ENCODE data around the gene CAPN13. TPM values are rescaled to one million over a fixed set of nuclear protein-coding genes. Genes with fewer than 3 reads are reported as not detected.

CAPN13 gene
- total and polyA plus RNA-seq, 2 of the 4 experiments (the other 2 are of a cell fraction): not detected

- no peak overlapping the region for H3K27ac ChIP-seq (ENCODE audit: insufficient read depth, low read length)
- ChIA-PET CTCF (no interaction called here), POLR2A (ENCODE audit: unreplicated experiment) (no interaction called here)
- H2AFZ ChIP-seq (replicated peaks; ENCODE audit: low read length, poor library complexity): no peak overlapping the region
- H3K18ac ChIP-seq (ENCODE audit: low read depth, low read length): no peak overlapping the region
- no peak overlapping the region for H4K8ac ChIP-seq (ENCODE audit: low read depth in 2 of 2, low read length in 2 of 2)
- no peak overlapping the region for H2BK5ac ChIP-seq (ENCODE audit: low read depth, low read length, poor library complexity, severe bottlenecking)
- no peak overlapping the region for H4K91ac ChIP-seq (ENCODE audit: insufficient read depth, low read depth, low read length)
- dilution Hi-C loops (cut with HindIII; ENCODE audit: low sequenced_read_pairs, unreplicated experiment) (no loop called here), intact Hi-C loops (cut with micrococcal nuclease) (no loop called here), in situ Hi-C loops (cut with MboI; ENCODE audit: low sequenced_read_pairs) (no loop called here)
- no peak overlapping the region for H3K56ac ChIP-seq (ENCODE audit: extremely low read depth, insufficient read depth, low read length)
- no peaks in the 10 kb centered on the region for H3K4me1 ChIP-seq (ENCODE audit: control insufficient read depth, insufficient read depth, low read length)
- H3K36me3 ChIP-seq (ENCODE audit: control insufficient read depth, insufficient read depth, low read length): no peaks in the 10 kb centered on the region
- no peak overlapping the region for H2AK5ac ChIP-seq (ENCODE audit: low read depth, low read length)
- H2AK9ac ChIP-seq (replicated peaks; ENCODE audit: low read depth, low read length, poor library complexity): no peak overlapping the region
- no peak overlapping the region for H3K4ac ChIP-seq (ENCODE audit: low read depth, low read length)
- WGBS, 2 experiments (ENCODE audit: extremely low coverage in 2 of 2, insufficient read length in 1 of 2): 84% methylated on average over 3 of the region's 6 CpGs; no CpG with 5 or more reads in 1 of the 2 experiments
- TF ChIP-seq RFX5 (IDR thresholded peaks at IDR 0.05; ENCODE audit: low read depth, low read length): no peak
- no peak for TF ChIP-seq BHLHE40 (IDR thresholded peaks at IDR 0.05; ENCODE audit: low read depth, low read length)
- H3K27me3 ChIP-seq (ENCODE audit: control insufficient read depth, insufficient read depth, low read length): peaks cover 13% of the 10 kb centered on the region
- ATAC-seq (ENCODE audit: low read depth) (no peak), DNase-seq (no peak)
- BruUV-seq (replicated peaks): no TSS peak
- H4K5ac ChIP-seq (ENCODE audit: low read depth, low read length): no peak overlapping the region
- no peaks in the 10 kb centered on the region for H3K79me1 ChIP-seq (ENCODE audit: low read depth in 1 of 2, low read length in 2 of 2)
- no peak overlapping the region for H3K9ac ChIP-seq (ENCODE audit: low read depth, low read length)
- no peak overlapping the region for H3K4me3 ChIP-seq (ENCODE audit: insufficient read depth, low read depth, low read length)
- H2BK120ac ChIP-seq (ENCODE audit: low read depth, low read length): no peak overlapping the region
- no peak overlapping the region for H3K14ac ChIP-seq (replicated peaks; ENCODE audit: low read depth, low read length)
- no peaks in the 10 kb centered on the region for H3K9me3 ChIP-seq (ENCODE audit: control insufficient read depth, insufficient read depth, low read length)
- no peak overlapping the region for H2BK20ac ChIP-seq (ENCODE audit: low read depth, low read length)
- no peaks in the 10 kb centered on the region for H4K20me1 ChIP-seq (ENCODE audit: insufficient read depth, low read length)
- no peak overlapping the region for H2BK15ac ChIP-seq (ENCODE audit: low read depth, low read length)
- no peaks in the 10 kb centered on the region for H3K9me1 ChIP-seq (ENCODE audit: insufficient read depth, low read length)
- H3K23ac ChIP-seq (ENCODE audit: low read depth, low read length): no peak overlapping the region
- H3K4me2 ChIP-seq (ENCODE audit: low read depth, low read length): no peak overlapping the region
Measured at GRCh38 chr2:30753630-30754029, 53.6 kb downstream of the CAPN13 start.
